ENCODE data around the gene FFAR3.

DNA sequence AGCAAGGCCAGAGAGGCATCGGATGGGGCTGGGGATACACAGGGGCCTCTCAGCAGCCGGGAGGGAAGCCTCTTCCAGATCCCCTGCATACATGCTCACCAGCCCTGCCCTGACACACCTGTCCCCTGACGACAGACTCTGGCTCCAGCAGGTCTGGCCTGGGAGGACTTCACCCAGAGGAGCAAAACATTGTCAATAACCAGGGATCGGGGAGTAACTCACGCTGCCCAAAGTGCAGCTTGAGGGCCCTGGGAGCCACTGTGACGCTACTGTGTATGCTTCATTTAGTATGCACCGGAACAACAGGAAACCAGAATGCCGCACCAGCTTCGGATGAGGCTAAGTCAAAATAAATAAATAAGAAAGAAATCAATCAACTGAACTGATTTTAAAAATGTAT is 41.7 kb upstream of the FFAR3 start:
- TF ChIP-seq, protein P1, sequence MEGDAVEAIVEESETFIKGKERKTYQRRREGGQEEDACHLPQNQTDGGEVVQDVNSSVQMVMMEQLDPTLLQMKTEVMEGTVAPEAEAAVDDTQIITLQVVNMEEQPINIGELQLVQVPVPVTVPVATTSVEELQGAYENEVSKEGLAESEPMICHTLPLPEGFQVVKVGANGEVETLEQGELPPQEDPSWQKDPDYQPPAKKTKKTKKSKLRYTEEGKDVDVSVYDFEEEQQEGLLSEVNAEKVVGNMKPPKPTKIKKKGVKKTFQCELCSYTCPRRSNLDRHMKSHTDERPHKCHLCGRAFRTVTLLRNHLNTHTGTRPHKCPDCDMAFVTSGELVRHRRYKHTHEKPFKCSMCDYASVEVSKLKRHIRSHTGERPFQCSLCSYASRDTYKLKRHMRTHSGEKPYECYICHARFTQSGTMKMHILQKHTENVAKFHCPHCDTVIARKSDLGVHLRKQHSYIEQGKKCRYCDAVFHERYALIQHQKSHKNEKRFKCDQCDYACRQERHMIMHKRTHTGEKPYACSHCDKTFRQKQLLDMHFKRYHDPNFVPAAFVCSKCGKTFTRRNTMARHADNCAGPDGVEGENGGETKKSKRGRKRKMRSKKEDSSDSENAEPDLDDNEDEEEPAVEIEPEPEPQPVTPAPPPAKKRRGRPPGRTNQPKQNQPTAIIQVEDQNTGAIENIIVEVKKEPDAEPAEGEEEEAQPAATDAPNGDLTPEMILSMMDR (tag by site-specific recombination; IDR thresholded peaks at IDR 0.05): no peak
- TF ChIP-seq ZNF677 (tag by site-specific recombination; IDR thresholded peaks at IDR 0.05): no peak
- no peak for TF ChIP-seq ZNF610 (tag by site-specific recombination; IDR thresholded peaks at IDR 0.05; ENCODE audit: borderline replicate concordance)
- TF ChIP-seq ZNF274 (IDR thresholded peaks at IDR 0.05; ENCODE audit: low read length): no peak
- TF ChIP-seq ZNF274 (tag by site-specific recombination; IDR thresholded peaks at IDR 0.05; ENCODE audit: borderline replicate concordance): no peak
- no peak for TF ChIP-seq ZBTB21 (tag by site-specific recombination; IDR thresholded peaks at IDR 0.05)
- no peak for TF ChIP-seq ZNF558 (tag by site-specific recombination; IDR thresholded peaks at IDR 0.05)
- no peak for TF ChIP-seq MYNN (tag by site-specific recombination; IDR thresholded peaks at IDR 0.05; ENCODE audit: borderline replicate concordance)
- TF ChIP-seq ZNF311 (tag by site-specific recombination; IDR thresholded peaks at IDR 0.05; ENCODE audit: borderline replicate concordance): no peak
- TF ChIP-seq ZNF792 (tag by site-specific recombination; IDR thresholded peaks at IDR 0.05): no peak

Measured in HEK293 (cell line).